DND-41 (cell line): ENCODE results near the gene PPARGC1A.

ENCODE experiments used
- EZH2 ChIP-seq: IDR thresholded peaks from 3 replicates; pipeline ENCODE4 v1.6.1; 2012; ENCODE audit warnings: borderline replicate concordance, low read depth, mild to moderate bottlenecking, moderate library complexity, low read length, inconsistent platforms; ENCODE audit not compliant: severe bottlenecking
- TF ChIP-seq, protein P1 (sequence below): IDR thresholded peaks from 2 replicates; pipeline ENCODE4 v1.5.1; 2012; ENCODE audit warnings: borderline replicate concordance, low read length, moderate library complexity, mild to moderate bottlenecking; ENCODE audit not compliant: poor library complexity, severe bottlenecking; ENCODE audit errors: extremely low read depth

DNA sequence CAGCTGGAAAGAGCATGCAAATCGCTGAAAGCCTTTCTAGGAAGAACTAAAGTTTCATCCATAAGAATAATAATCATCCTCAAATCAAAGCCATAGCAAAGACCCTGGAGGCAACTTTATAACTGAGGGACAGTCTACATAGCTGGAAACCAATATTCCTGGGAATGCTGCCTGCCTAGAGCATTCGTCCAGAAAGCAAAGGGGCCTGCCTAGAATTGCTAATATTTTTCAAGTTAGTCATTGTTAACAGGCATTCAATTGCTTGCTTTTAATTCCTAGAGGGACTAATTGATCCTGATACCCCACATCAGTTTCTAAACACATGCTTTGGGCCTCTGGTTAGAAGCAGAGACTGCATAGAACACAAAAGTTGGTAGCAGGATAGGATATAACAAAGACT is 4.2 kb upstream of the PPARGC1A start:
- no peak for TF ChIP-seq EZH2
- TF ChIP-seq, protein P1, sequence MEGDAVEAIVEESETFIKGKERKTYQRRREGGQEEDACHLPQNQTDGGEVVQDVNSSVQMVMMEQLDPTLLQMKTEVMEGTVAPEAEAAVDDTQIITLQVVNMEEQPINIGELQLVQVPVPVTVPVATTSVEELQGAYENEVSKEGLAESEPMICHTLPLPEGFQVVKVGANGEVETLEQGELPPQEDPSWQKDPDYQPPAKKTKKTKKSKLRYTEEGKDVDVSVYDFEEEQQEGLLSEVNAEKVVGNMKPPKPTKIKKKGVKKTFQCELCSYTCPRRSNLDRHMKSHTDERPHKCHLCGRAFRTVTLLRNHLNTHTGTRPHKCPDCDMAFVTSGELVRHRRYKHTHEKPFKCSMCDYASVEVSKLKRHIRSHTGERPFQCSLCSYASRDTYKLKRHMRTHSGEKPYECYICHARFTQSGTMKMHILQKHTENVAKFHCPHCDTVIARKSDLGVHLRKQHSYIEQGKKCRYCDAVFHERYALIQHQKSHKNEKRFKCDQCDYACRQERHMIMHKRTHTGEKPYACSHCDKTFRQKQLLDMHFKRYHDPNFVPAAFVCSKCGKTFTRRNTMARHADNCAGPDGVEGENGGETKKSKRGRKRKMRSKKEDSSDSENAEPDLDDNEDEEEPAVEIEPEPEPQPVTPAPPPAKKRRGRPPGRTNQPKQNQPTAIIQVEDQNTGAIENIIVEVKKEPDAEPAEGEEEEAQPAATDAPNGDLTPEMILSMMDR = no peak
